ENCODE measurements around the gene GRIN2D.
A peak's percentile ranks its signal among the peaks of the same experiment; 100 is the strongest.

Gene GRIN2D

GRCh38 chr19:48393559-48394330 lies at the start of gene GRIN2D:
Gene GRIN2D (plus strand): TSS chr19:48393668. CDS start chr19:48398393, 4,725 bp downstream.
- DNase-seq: peak; percentile 31

- DNase-seq: peak; percentile 25
Measured at GRCh38 chr19:48344892-48345291, 48.6 kb upstream of the GRIN2D start.

- no peak for DNase-seq
Measured at GRCh38 chr19:48346191-48346590, 47.3 kb upstream of the GRIN2D start.

- DNase-seq: no peak
Measured at GRCh38 chr19:48348045-48348444, 45.4 kb upstream of the GRIN2D start.

GRCh38 chr19:48348737-48349136 lies 44.7 kb upstream of the GRIN2D start:
- DNase-seq: no peak

GRCh38 chr19:48350856-48351255 lies 42.6 kb upstream of the GRIN2D start:
- peak; percentile 90 for DNase-seq

GRCh38 chr19:48351341-48351752 lies 42.1 kb upstream of the GRIN2D start:
- peak; percentile 83 for DNase-seq

GRCh38 chr19:48353677-48354076 lies 39.8 kb upstream of the GRIN2D start:
- DNase-seq: no peak

GRCh38 chr19:48354332-48354992 lies 39.0 kb upstream of the GRIN2D start:
- DNase-seq: no peak

GRCh38 chr19:48355365-48355954 lies 38.0 kb upstream of the GRIN2D start:
- DNase-seq: no peak

- no peak for DNase-seq
Measured at GRCh38 chr19:48359123-48359522, 34.3 kb upstream of the GRIN2D start.

GRCh38 chr19:48361912-48362311 lies 31.6 kb upstream of the GRIN2D start:
- DNase-seq: no peak

- DNase-seq: peak; percentile 98
Measured at GRCh38 chr19:48362716-48363499, 30.6 kb upstream of the GRIN2D start.

GRCh38 chr19:48363500-48363809 lies 30.0 kb upstream of the GRIN2D start:
- DNase-seq: no peak

GRCh38 chr19:48363810-48364597 lies 29.5 kb upstream of the GRIN2D start, which contains the start of the genes SYNGR4 and TMEM143:
Gene SYNGR4 (plus strand): TSS chr19:48364367. CDS start chr19:48365843, 1,476 bp downstream.
Gene TMEM143 (minus strand): TSS chr19:48363940. CDS start chr19:48363920, 20 bp downstream.
- DNase-seq: peak; percentile 99

- no peak for DNase-seq
Measured at GRCh38 chr19:48364598-48365348, 28.7 kb upstream of the GRIN2D start.

- no peak for DNase-seq
Measured at GRCh38 chr19:48365602-48366001, 27.9 kb upstream of the GRIN2D start.

- no peak for DNase-seq
Measured at GRCh38 chr19:48367855-48368254, 25.6 kb upstream of the GRIN2D start.

GRCh38 chr19:48368936-48369335 lies 24.5 kb upstream of the GRIN2D start:
- DNase-seq: no peak

GRCh38 chr19:48370955-48371354 lies 22.5 kb upstream of the GRIN2D start:
- no peak for DNase-seq

- DNase-seq: no peak
Measured at GRCh38 chr19:48371367-48371766, 22.1 kb upstream of the GRIN2D start.
